ENCODE measurements around the gene PLA2G2C.

The PLA2G2C gene

DNA sequence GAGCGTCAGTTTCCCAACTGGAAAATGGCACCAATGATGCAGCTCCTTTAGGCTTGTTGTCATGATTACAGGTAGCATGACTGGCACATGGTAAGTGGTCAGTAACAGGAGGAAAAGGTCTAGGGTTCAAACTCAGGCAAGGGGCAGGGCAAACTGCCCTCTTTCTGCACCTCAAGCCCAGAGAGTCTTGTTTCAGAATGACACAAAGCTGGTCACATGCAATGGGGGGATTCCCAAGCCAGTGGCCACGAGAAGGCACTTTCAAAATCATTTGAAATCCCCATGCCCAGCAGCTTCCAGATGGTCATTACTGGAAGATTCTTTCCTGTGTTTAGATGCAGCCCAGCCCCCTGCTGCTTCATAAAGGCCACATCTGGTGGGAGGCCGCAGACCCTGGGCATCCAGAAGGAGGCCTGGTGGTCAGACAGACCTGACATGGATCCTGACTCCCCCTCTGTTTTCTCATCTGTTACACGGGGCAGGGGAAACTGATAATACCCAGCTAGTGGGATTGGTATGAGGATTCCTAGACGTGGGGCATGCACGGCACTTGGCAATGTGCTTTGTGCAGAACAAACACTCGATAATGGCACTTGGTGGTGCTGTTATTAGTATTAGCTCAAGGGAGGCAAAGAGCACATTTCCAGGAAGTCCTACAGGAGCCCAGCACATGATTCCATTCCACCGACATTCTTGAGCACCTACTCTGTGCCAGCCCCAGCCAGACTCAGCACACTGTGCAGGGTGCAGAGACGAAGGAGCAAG lies 60.1 kb downstream of the PLA2G2C start:
- no peak for DNase-seq

DNA sequence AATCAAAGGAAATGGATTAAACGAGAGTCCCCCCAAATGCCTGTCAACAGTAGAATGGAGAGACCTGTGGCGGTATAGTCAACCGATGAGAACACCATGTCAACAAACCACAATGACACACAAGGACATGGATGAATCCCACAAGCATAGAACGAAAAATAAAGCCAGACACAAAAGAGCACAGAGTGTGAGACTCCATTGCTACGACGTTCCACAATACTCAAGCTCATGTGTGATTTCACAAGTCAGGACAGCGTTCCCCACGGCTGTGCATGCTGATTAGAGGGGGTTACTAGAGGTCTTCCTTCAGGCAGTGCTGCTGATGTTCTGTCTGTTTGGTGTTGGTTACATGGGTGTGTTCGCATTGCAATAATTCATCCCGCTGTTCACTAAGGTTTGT lies 61.2 kb downstream of the PLA2G2C start:
- no peak for DNase-seq

DNA sequence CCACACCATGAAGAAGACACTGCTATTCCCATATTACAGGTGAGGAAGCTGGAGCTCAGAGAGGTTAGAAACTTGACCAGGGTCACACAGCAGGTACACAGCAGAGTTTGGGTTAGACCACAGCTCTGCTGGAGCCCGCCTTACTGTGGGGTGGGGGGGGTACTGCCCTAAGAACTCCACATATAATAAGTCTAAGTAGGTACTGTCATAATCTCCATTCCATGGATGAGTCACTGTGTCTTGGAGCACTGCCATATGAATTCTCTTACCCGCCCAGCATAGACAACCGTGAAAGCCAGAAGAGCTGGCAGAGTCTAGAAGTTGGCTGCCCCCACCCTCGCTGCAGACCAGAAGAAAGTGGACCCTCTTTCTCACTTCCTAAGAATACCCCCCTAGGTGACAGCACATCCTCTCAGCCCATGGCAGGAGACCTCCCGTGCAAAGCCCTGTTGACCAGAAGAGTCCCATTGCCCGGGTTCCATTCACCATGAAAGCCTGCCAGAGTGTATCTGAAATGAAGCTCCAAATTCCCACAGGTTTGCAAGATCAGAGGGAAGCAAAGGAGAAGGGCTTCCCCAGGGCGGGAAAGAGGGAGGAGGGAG lies 61.8 kb downstream of the PLA2G2C start:
- DNase-seq, result peak; percentile 10

DNA sequence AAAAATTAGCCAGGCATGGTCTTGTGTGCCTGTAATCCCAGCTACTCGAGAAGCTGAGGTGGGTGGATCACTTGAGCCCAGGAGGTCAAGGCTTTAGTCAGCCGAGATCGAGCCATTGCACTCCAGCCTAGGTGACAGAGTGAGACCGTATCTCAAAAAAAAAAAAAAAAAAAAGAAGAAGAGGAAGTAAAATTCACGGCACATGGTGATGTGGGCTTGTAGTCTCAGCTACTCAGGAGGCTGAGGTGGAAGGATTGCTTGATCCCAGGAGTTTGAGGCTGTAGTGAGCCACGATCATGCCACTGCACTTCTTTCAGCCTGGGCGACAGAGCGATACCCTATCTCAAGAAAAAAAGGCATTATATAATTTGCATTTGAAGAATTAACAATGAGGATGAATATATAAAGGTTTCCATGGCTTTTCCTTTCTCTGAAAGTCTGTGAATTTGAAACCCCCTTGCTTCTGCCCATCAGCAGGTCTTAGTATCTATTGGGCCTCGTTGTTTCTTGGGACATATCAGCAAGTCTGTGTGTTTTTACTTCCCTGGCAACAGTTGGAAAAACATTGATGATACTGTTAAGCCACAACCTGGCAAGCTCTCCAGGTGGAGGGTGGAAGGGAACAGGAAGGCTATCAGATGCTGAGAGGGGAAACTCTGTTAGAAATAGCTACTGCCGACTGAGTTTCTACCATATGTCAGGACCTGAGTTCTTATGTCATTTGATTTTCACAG lies 62.4 kb downstream of the PLA2G2C start:
- no peak for DNase-seq

DNA sequence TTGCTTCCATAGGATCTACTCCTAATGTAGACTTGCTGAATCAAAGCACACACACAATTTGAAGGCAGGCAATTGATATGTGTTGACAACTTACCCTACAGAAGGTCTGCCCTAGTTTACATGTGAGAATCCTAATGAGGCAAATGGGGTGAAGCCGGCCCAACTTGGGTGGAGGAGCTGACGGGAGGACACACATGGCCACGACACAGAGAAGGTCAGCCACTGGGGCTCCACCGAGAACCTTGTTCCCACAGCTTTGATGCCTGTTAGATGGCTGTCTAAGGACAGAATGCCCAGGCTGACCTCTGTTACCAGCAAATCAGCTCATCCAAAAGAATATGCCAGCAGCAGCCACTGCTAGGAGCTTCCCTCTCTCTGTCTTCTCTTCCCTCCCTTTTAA lies 65.5 kb downstream of the PLA2G2C start:
- DNase-seq, result no peak

DNA sequence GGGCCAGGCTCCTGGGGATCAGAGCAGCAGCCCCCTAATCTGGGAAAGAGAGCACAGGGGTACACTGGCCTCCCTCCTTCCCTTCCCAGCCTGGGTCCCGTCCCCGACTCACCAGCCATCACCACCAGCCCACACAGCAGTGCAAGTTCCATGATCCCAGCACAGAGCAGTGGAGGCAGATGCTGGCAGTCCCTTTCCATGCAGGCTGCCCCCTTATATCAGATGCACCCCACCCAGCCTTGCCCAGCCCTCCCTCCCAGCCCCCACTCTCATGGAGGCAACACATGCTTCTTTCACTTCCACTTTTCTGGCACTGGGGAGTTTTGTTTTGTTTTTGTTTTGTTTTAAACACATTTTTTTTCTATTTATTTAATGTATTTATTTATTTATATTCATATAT lies 67.0 kb downstream of the PLA2G2C start, which contains the start of gene PLA2G2D:
TSS of gene PLA2G2D (minus strand) at position 190 of the 400 bp plus-strand sequence. CDS start at position 152, 38 bp downstream.
- DNase-seq, result no peak

DNA sequence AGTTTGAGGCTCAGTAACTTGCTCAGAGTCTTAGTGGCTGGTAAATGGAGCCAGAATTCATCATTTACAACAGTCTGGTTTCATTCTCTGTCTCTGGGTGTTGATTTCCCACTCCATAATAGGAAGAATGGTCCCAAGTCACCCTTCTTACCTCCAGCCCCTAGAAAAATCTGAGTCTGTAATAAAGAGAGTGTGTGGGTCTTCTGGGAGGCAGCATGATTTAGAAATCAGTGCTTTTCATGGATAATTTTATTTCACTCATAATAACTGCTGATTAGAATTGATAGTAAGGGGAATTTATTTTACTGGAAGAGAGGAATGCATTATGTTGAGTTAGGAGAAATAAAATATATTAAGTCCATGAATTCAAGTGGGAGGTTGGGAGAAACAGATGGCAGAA lies 69.1 kb downstream of the PLA2G2C start:
- no peak for DNase-seq

DNA sequence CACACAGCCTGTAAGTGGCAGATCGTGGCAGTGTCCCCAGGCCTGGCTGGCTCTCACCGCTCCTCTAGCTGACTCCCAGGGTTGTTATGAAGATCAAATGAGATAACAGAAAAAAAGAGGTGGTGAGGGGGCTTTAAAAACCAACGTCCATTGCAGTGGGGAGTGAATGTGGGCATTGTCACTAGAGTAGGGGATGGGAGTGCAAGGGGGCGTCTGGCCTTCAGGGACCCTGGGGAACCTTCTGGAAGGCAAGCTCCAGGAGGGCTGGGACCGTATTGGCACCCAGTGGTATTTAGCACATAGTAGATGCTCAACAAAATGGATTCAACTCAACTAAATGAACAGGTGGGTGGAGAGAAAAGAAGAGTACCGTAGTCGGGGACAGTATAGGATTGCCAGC lies 70.4 kb downstream of the PLA2G2C start:
- no peak for DNase-seq

DNA sequence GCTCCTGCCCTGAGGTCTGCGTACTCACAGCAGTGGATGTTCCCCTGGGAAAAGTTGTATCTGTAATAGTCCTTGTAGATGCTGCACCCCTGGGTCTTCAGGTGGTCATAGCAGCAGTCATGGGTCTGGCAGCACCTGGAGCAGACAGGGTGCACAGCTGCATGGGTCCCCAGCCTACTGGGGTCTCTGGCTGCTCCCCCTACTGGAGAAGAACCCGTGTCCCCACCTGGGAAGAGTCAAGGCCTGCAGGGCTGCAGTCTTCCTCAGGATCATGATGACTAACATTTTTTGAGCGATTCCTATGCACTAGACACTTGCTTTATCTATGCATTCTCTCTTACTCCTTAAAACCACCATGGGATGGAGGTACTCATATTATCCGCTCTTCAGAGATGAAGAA lies 70.8 kb downstream of the PLA2G2C start:
- DNase-seq, result no peak

DNA sequence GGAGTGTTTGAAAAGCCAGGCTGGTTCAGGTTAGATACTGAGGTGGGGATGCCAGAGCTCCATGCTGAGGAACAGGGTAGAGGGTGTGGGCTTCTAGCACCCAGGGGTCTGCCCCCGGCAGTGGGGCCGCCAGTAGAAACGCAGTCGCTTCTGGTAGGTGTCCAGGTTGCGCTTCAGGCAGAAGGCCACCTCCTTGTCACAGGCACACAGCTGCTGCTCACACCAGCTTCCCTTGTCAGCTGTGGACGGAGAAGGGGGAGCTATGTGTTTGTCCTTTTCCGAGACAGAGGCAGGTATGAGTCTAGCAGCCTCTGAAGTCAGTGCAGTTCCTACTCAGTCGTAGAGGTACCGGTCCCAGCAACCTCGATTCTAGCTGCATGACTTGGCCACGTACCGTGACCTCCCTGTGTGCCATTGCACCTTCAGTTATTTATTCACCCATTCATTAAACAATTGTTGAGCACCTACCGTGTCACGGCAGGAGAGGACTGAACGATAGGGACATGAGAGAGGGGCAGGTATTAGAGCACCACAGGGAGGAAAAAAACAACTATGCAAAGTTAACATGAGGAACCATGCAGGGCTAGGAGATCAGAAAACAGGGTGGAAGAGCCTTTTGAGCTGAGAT lies 72.2 kb downstream of the PLA2G2C start:
- no peak for DNase-seq

Measured in T1000 (cell line).